H4 (cell line): ENCODE results near the gene DUSP6. TPM values are rescaled to one million over a fixed set of nuclear protein-coding genes. Genes with fewer than 3 reads are reported as not detected.

Experiments used
- total RNA-seq: library from RNA; depleted of rRNA; stranded (reverse); fragments of >200 nt; shearing (Covaris generic); gene quantifications from 2 replicates; pipeline ENCODE4 v1.2.3, GENCODE V29; 2014; rRNA removed

The DUSP6 gene
- total RNA-seq, 1 experiment from 2014 or later: 4.0 TPM

Other genes with a start within 250 kb of the DUSP6 start
- 3.6 and 4.0 TPM in 2 replicates for gene GALNT4, start 172.3 kb upstream of the DUSP6 start, total RNA-seq
- 9.5 and 9.7 TPM in 2 replicates for gene POC1B, start 173.5 kb upstream of the DUSP6 start, total RNA-seq